Stimulated activated CD8-positive, alpha-beta memory T cell treated with anti-CD3 and anti-CD28 coated beads, Interleukin-7, amount 100 ng/mL, for 24 hours (primary cell): ENCODE results near the gene MMP23B.
"Not testable (repeated sequence)": the region's sequence is repeated elsewhere in the genome, so short reads cannot be mapped to it uniquely, and the experiment has no call there.

ENCODE experiments used
- DNase-seq: peaks from one replicate; pipeline ENCODE4 v3.0.0-alpha.2; 2020; ENCODE audit warnings: low read depth

MMP23B gene

DNA sequence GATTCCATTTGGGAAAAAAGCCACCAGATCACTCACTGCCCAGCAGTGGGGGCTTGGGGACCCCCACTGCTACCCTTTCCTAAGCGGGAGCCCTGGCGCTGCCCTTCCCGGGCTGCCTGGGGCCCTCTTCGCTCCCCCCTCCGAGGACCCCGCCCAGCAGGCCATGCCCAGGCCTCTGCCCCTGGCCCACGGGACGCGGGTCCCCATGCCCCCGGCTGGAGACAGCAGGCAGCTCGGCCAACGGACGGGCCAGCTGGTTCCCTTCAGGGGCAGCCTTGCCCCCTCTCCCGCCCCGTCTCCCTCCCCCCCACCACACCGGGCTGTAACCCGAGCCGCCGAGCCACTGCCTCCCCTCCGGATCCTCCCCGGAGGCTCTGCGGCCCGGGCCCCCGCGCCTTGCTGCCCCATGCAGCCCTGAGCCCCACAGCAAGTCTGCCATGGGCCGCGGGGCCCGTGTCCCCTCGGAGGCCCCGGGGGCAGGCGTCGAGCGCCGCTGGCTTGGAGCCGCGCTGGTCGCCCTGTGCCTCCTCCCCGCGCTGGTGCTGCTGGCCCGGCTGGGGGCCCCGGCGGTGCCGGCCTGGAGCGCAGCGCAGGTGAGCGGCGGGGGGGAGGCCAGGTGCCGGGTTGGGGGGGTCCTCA, at the start of gene MMP23B:
TSS of gene MMP23B (plus strand) at position 392 of the 639 bp plus-strand sequence. CDS start at position 438, 46 bp downstream.
- no peak for DNase-seq

DNA sequence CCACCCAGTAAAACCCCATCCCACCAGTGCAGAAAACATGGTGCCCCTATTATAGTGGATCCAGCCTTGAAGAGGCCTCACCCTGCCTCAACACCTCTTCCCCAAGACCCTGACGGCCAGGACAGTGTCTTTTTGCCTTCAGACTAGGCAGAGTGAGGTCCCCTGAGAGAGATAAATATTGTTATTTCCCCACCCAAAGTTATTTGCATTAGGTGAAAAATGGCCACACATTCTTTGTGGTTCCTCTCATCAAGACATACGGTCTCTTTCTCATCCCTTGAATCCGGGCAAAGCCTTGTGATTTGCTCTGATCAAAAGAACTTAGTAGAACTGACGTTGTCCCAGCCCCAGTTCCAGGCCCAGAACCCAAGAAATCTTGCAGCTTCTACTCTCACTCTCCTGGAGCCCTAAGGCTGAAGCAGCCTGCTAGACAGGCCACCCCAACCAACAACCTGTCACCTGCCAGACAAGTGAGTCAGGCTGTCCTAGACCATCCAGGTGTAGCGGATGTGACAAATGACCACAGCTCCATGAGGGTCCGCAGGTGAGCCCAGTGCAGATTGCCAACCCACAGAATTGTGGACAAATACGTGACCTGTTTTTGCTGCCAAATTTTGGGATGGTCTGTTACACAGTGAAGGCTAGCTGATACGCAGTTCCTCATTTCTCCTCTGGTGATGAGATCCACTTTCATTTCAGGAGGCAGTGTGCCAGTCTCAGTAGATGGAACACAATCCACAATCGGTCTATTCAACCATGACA, 49.2 kb upstream of the MMP23B start:
- no peak for DNase-seq

DNA sequence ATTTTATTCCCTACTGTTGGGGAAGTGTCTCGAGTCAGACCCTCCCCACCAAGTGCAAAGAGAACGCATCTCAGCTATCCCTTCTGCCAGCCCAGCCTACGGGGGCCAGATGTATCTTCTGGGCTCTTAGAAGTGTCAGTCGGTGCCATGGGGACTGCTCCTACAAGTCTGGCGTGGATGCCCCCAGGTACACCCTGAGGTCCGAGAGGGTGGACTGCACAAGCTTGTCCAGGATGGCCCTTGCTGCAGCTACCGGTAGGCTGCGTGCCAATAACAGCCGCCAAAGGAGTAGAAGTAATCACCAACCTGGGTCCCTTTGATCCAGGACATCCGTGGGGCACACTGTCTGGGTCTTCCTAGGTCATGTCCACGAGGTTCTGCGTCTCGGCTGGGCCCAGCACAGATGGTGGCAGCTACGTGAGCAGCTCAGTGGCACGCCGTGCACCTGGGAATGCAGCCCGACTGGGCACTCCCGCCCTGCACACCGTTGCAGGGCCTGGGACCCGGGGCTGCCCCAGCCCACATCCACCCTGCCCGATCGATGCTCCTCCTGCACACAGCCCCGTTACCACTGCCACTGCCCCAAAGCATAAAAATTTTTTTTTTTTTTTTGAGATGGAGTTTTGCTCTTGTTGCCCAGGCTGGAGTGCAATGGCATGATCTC, 48.5 kb upstream of the MMP23B start:
- DNase-seq, result no peak

DNA sequence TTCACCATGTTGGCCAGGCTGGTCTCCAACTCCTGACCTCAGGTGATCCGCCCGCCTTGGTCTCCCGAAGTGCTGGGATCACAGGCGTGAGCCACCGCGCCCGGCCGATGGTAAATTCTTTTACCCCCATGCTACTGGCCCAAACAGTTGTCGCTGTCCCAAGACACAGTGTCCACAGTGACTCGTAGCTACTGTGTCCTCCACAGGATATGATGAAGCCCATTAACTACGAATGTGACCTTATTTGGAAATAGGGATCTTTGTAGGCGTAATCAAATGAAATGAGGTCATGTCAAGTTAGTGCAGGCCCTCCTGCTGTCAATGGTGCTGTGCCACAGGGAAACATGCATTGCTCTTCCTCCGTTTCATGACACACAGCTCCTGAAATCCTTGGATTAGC, 40.5 kb upstream of the MMP23B start:
- DNase-seq, result no peak

DNA sequence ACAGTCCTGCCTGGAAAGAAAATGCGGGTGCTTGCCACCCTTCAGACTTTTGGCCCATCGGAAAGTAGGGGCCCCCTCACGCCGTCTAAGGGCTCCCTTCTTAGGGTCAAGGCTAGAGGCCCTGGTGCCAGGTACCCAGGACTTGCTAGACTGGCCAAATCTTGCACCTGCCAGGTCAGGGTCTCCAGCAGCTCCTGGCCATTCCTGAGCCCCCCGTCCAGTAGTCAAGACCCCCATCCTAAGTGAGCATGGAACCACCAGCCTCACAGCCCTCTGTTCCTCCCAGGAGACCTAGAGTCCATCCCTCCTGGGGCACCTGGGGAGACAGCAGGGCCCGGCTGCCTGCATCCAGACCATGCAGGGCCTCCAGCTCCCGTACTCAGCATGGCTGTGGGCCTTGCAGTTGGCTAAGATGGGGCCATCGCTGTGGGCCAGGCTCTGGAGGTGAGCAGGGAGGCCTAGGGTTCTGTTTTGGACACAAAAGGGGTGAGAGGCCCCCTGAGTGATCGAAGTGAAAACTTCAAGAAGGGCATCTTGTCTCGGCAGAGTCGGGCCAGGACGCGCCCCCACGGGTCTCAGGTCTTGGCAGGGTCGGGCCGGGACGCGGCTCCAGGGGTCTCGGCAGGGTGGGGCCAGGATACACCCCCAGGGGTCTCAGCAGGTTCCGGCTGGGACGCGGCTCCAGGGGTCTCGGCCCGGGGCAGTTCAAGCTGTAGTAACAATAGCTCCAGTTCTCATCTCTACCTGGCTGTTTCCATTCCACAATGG, 38.0 kb upstream of the MMP23B start:
- no peak for DNase-seq

DNA sequence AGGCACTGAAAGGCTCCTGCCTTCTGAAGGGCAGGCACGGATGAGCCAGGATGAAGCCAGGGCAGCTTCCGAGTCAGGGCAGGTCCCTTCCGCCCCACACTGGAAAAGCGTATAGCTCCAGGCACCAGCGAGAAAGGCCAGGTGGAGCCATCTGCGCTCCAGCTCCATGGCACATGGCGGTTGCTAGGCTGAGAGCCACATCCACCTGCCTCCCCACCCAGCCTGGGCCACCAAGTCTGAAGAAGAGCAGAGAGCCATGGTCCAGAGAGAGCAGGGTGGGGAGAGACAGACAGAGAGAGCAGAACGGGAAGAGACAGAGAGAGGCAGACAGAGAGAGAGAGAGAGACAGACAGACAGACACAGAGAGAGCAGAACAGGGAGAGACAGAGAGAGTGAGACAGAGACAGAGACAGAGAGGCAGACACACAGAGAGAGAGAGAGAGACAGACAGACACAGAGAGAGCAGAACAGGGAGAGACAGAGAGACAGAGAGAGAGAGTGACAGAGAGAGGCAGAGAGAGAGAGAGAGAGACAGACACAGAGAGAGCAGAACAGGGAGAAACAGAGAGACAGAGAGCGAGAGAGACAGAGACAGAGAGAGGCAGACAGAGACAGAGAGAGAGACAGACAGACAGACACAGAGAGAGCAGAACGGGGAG, 37.2 kb upstream of the MMP23B start:
- DNase-seq, result no peak

DNA sequence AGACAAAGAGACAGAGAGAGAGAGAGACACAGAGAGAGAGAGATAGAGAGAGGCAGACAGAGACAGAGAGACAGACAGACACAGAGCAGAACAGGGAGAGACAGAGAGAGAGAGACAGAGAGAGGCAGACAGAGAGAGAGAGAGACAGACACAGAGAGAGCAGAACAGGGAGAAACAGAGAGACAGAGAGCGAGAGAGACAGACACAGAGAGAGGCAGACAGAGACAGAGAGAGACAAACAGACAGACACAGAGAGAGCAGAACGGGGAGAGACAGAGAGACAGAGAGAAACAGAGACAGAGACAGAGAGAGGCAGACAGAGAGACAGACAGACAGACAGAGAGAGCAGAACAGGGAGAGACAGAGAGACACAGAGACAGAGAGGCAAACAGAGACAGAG, 36.6 kb upstream of the MMP23B start:
- DNase-seq, result not testable (repeated sequence)

DNA sequence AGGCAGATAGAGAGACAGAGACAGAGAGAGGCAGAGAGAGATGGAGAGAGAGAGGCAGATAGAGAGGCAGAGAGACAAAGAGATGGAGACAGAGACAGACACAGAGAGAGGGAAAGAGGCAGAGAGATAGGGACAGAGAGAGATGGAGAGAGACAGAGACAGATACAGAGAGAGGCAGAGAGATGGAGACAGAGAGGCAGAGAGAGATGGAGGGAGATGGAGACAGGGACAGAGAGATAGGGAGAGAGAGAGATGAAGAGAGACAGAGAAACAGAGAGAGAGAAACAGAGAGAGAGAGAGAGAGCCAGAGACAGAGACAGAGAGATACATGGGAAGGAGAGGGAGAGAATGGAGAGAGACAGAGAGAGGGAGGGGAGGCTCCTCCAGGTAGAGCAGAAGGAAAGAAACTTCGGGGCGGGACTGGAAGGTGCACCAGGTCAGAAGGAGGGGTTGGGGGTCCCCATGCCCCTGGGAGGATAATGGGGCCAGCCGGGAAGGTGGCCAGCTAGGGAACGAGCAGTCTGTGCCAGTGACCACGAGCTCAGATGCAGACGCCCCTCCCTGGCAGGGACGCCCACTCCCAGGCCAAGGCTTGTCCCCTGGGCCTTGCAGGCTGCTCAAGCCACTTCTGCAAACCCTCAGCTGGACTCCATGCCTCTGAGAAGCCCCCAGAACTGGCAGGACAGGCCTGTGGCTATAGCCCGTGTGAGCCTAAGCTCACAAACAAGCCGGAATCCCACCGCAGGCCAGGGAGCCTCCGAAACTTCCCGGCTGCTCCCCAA, 35.3 kb upstream of the MMP23B start:
- DNase-seq, result no peak

DNA sequence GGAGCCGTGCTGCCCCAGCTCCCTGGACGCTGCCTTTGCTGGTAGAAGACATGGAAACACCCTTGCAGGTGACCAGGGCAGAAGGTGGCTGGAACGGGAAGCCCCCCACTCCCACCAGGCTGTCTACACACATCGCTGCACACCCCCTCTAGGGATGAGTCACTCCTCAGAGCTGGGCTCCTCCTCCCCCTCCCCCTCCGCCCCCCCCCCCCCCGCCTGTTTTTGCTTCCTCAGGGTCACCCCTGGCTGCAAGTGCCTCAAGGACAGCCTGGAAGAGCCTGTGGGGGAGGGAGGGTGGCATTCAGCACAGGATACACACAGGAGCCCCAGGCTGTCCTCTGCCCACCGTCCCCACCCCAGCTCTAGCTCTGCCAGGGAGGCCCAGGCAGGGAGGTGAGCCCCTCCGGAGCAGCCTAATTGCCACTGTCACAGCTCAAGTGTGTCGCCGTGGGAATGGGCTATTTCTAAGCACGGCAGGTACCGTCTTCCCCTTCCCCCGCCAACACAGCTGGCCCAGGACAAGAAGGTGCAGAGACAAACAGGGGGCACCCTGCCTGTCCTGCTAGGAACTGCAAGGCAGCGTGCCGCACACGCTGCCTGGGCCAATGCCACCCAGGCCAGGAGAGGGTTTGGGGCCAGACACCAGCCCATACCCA, 34.6 kb upstream of the MMP23B start:
- DNase-seq, result no peak

DNA sequence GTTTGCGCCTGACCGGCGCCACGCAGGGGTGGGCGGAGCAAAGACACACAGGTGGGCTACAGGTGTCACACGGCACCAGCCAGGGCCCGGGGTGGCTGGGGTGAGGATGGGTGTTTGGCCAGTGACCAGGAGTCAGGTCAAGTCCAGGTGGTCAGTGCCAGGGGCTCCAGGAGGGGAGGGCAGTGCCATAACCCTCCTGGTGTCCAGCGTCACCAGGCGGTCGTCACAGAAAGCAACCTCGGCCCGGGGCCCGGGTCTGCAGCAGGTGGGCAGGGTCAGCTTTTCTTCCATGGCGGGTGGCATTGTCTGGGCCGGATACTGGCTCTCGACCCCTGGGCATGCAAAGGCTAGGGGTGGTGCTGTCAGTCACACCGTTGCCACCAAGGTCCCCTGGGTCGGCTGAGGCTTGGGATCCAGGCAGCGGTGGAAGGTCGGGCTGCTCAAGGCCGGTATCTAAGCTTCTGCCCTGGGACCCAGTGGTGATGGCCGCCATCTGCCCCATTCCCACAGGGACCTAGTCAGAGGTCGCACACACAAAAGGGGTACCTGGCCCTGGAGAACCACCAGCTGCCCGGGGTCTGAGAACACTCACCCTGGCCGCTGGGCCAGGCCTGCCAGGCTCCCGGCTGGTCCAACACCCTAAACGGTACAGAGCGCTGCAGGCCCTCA, 33.8 kb upstream of the MMP23B start:
- DNase-seq, result no peak

DNA sequence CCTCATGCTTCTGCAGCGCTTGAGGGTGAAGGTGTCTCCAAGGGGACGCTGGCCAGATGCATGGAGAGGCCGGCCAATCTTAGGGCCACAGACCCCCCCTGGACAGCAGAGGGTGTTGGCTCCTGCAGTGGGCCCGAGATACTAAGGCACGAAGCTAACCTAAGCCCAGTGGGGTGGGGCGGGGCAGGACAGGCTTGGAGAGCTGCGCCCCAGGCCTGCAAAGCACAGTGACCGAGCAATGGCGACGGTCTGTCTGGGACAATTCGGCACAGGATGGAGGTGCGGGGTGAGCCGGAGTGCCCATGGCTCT, 33.3 kb upstream of the MMP23B start:
- no peak for DNase-seq

DNA sequence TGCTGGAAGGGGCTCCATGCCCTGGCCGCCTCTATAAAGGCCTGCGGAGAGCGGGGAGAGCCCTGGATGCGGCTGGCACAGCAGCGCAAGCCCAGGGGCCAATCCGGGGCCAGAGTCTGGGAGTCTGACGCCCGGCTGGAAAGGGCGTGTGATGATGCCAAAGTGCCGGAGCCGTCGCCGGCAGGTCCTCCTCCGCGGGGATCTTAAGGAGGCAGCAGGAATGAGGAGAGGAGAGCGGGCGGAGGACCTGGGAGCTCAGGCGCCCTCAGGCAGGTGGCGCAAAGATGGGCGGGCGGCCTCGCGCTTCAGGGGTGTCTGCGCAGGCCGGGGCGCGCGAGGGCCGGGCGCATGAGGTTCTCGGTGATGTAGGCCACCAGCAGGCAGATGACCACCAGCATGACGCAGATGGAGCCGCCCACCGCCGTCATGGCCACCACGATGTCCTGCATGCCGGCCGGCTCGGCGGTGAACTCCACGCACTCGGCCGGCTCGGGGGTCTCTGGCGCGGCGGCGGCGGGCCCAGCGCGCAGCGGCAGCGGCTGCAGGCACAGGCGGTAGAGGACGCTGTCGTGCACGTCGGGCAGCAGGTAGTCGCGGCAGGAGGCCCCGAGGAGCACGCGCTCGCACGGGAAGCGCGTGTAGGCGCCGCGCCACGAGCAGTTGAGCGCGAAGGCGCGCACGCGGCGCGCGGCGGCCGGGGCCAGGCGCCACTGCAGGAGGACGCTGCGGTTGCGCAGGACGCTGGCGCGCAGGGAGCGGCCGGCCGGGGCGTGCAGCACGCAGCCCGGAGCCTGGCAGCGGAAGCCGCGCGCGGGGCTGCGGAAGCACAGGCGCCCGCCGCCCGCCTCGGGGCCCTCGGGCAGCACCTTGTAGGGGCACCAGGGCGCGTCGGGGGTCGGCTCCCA, 32.7 kb upstream of the MMP23B start:
- no peak for DNase-seq

DNA sequence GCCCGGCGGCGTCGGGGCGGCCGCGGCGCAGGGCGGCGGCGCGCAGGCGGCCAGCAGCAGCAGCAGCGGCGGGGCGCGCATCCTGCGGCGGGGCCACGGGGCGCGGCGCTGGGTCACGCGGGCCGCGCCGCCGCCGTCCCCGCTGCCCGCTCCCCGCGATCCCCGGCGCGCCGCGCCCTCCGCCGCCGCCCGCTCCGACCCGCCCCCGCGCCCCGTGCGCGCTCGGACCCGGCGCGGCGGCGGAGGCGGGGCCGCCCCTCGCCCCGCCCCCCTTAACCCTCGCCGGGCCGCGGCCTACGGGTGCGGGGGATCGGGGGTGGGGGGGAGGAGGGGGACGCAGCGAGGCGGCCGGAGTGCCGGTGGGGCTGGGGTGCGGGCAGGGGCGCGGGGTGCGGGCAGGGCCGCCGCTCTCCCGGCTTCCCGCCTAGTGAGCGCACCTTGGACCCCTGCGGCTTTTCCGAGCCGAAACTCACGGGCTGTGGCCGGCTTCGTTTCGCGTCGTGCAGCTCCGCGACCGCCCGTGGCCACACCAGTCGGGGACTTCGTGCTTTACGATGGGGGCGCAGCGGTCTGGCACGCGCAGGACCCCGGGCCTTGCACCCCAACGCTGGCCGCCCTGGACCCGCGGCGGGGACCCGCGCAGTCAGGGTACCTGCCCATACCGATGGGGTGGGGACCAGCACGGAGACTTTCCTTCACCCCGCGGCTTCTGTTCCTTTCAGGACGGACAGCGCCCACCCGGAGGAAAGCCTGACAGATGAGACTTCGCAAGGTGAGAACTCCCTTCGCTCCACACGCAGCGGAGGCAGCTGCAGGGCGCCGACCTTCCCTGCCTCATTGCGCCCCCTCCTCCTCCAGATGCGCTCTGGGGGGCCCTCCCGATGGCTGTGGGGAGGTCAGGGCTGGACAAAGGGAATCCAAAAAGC, 31.8 kb upstream of the MMP23B start, which contains the start of gene FNDC10:
TSS of gene FNDC10 (minus strand) at position 201 of the 926 bp plus-strand sequence. CDS start at position 81, 120 bp downstream.
- no peak for DNase-seq

DNA sequence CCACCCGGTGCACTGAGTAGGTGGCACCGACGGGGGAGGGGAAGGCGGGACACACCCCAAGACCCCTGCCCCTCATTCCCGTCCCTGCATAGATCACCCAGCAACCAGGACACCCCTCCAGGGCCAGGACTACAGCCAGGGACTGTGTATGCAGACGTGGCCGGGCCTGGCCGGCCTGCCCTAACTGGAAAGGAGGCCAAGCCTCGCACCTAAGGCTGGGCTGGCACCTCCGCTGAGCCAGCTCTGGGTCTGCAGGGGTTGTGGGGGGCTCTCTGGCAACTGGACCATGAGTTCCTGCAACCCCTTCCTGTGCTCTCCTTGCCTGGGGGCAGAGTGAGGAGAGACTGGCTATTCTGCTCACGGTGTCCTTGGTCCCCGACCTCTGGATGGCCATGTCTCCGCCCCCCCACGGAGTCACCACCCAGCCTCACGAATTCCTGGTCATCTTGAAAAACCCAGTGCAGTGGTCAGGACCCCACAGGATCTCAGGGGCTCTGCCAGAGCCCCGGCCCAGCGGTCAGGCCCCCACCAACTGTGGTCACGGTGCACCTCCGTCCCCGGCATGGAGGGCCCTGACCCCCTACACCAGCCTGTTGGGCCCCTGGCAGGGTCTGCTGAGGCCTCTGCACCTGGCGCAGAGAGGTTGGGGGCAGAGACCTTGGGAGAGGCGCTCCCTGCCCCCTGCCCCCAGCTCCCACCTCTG, 31.0 kb upstream of the MMP23B start:
- no peak for DNase-seq

DNA sequence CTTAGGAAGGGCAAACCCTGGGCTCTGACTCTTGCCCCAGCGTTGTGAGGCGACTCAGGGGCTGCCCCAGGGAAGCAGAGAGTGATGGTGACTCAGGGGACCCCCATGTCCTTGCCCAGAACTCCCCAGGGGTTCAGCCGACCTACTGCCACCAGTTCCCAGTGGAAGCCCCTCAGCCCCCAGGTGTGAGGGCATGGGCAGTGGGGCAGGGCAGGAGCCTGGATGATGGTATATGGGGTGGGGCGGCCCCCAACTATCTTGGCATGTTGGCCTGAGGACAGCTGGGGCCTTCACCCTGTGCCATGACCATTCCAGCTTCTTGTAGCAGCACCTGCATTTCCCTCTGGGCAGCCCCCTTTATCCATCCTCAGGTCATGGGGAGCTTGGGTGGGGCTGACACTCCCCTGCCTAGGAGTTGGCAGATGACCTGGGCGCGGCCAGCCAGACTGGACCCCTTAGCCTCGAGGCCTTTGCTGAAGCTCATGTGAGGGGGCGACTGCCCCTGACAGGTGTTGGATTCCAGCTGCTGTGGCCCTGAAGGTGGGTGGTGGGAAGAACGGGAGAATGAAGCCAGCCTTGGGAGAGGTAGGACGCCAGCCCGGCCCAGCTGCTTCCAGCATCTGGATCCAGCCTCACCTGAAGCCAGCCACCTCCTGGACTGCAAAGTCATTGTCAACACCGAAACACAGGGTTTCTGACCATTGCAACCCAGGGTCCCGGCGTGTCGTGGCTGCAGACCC, 30.2 kb upstream of the MMP23B start:
- DNase-seq, result no peak

DNA sequence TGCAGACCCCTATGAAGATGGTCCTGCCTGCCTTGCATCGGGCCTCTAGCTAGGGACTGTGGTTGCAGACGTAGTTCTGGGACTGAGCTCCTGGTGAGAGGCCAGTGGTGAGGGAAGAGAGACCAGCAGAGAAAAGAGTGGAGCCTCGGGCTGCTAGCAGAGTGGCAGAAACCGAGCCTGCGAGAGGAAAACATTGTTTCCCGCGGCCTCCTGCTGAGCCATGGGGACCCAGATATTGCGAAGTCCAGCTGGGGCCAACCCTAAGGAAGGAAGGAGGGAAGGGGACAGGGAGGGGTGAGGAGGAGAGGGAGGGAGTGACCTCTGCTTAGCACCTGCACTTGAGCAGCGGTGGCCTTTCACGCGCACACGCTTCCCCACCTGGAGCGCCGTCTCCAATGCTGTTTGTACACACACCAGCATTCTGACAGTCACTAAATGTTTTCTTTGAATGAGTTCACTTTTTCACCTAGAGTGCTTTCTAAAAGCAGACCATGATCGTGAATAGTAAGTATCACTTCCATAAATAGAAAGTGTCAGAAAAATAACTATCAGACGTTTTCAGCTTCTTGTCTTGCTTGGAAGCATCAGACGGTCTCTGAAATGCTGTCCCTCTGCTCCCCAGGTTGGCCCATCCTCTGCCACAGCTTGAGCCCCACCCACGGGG, 29.5 kb upstream of the MMP23B start:
- DNase-seq, result no peak
